Peyer's patch (tissue), 4 donors: ENCODE data around the gene GXYLT2. TPM values are rescaled to one million over a fixed set of nuclear protein-coding genes. Genes with fewer than 3 reads are reported as not detected.

Experiments
- DNase-seq, 3 donors: peaks; one replicate each; pipeline ENCODE4 v3.0.0-alpha.2; 2017 to 2019
- H3K27ac ChIP-seq, 4 donors: fragments of 200-600 bp; sonication (generic); one replicate each; pipeline ENCODE4 v1.5.1; 2016 to 2019
- H3K27me3 ChIP-seq, 2 donors: fragments of 200-600 bp; sonication (generic); one replicate each; pipeline ENCODE4 v1.5.1; 2019
- H3K36me3 ChIP-seq, 3 donors: fragments of 200-600 bp; sonication (generic); one replicate each; pipeline ENCODE4 v1.5.1; 2016 to 2019
- H3K4me1 ChIP-seq, 4 donors: fragments of 200-600 bp; sonication (generic); one replicate each; pipeline ENCODE4 v1.5.1; 2016 to 2019
- H3K4me3 ChIP-seq, 4 donors: fragments of 200-600 bp; sonication (generic); 1 replicate in 3 of 4; 2 replicates in 1 of 4; pipeline ENCODE4 v1.5.1; 2016 to 2019; ENCODE audit warnings: mild to moderate bottlenecking in 1 of 4
- H3K9me3 ChIP-seq, 4 donors: fragments of 200-600 bp; sonication (generic); one replicate each; pipeline ENCODE4 v1.5.1; 2016 to 2019; ENCODE audit warnings: mild to moderate bottlenecking in 1 of 4
- POLR2A ChIP-seq, 2 donors: fragments of 450-650 bp; IDR thresholded peaks; one replicate each; pipeline ENCODE4 v1.5.1; 2017; ENCODE audit warnings: antibody characterized with exemption in 2 of 2, mild to moderate bottlenecking in 2 of 2, moderate library complexity in 2 of 2
- total RNA-seq, 4 donors: library from RNA; depleted of rRNA; stranded (reverse); fragments of >200 nt; gene quantifications; one replicate each; pipeline ENCODE4 v1.1.0, GENCODE V29; 2016
- TF ChIP-seq, protein P1 (sequence below), 6 experiments: fragments of 450-650 bp in 4 of 6; fragments of 200-600 bp in 2 of 6; sonication (generic) in 1 of 6; IDR thresholded peaks; one replicate each; pipeline ENCODE4 v1.5.1; 2017 to 2019; ENCODE audit warnings: antibody characterized with exemption in 6 of 6, mild to moderate bottlenecking in 3 of 6, moderate library complexity in 1 of 6

GXYLT2 gene
- 10 to 100 TPM in 1 of 4 donors, 1 to 10 TPM in 3; 1.1 to 38.0 (median 1.4) TPM for total RNA-seq

DNA sequence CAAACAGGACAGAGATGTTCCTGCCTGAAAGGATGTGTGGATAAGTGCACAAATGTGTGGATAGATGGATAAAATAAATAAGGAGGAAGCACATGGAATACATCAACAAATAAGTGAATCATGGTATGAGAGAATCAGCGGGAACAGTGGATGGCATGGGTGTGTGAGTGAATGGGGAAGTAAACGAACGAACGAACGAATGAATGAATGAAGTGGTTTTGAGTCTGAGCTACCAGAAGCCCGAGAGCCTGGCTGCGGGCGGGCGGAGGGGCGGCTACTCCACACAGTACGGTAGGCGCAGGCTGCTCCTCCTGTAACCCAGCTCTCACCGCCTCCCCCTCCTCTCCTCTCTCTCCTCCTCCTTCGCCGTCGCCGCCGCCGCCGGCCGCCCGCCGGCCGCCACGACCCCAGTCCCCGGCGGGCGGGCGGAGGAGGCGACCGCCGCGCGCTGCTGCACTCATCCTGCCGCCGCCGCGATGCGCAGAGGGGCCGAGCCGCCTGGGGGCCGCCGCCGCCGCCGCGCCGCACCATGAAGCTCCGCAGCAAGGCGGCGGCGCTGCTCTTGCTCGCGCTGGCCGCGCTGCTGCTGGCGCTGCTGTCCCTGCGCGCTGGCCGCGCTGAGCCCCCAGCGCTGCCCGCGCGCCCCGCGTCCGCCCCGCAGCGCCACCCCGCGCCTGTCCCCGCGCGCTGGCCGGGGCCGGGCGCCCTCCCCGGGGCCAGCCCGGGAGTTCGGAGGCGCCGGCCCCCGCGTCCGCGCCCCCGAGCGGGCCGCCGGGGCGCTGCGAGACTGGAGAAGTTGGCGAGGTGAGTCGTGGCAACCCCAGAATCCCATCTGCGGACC, at the start of gene GXYLT2:
TSS of gene GXYLT2 (plus strand) at position 342 of the 841 bp plus-strand sequence. CDS start at position 530, 188 bp downstream.
- Histone ChIP-seq H3K4me1 (peaks cover 0 to 13% (median 0%) of the 10 kb centered on the region in 4 donors), H3K9me3 (no peaks in the 10 kb centered on the region), H3K36me3 (no peaks in the 10 kb centered on the region), H3K4me3 (peak within 1 kb of the TSS; percentile 27 to 53 (median 42)), H3K27me3 (no peaks in the 10 kb centered on the region), H3K27ac (peak within 1 kb of the TSS in 3 of 4 donors; percentile 5 to 49 (median 45))
- no peak for TF ChIP-seq POLR2A (IDR thresholded peaks at IDR 0.05)
- TF ChIP-seq, protein P1, sequence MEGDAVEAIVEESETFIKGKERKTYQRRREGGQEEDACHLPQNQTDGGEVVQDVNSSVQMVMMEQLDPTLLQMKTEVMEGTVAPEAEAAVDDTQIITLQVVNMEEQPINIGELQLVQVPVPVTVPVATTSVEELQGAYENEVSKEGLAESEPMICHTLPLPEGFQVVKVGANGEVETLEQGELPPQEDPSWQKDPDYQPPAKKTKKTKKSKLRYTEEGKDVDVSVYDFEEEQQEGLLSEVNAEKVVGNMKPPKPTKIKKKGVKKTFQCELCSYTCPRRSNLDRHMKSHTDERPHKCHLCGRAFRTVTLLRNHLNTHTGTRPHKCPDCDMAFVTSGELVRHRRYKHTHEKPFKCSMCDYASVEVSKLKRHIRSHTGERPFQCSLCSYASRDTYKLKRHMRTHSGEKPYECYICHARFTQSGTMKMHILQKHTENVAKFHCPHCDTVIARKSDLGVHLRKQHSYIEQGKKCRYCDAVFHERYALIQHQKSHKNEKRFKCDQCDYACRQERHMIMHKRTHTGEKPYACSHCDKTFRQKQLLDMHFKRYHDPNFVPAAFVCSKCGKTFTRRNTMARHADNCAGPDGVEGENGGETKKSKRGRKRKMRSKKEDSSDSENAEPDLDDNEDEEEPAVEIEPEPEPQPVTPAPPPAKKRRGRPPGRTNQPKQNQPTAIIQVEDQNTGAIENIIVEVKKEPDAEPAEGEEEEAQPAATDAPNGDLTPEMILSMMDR (IDR thresholded peaks at IDR 0.05) = peak in 2 of 6 experiments; percentile 5 to 14
- peak; percentile 18 to 55 (median 53) for DNase-seq

DNA sequence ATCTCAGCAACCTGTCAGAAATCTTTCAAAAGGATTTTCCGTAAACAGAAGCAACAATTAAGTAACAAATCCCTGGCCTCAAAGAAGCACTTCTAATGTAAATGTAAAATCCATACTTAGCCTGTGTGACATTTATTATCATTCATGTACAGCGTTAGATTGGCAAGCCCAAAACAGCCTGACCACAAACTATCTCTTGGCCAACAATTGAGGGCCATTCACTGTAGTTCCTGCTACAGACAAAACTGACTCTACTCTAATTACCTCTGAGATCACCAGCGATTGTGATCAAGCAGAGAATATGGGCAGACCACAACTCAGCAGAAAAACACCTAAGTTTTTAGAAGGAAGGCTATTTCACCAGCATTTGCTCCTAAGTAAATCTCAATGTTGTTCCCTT, 48.8 kb upstream of the GXYLT2 start:
- no peaks in the 10 kb centered on the region for H3K27me3 ChIP-seq

GRCh38 chr3:72844436-72844993, 43.3 kb upstream of the GXYLT2 start:
- H3K4me3 ChIP-seq = no peak overlapping the region
- no peak for TF ChIP-seq POLR2A (IDR thresholded peaks at IDR 0.05)
- TF ChIP-seq, protein P1 (IDR thresholded peaks at IDR 0.05) = no peak
- DNase-seq = no peak
- H3K4me1 ChIP-seq = peaks cover 0 to 33% (median 7%) of the 10 kb centered on the region in 4 donors
- no peaks in the 10 kb centered on the region for H3K9me3 ChIP-seq
- H3K27ac ChIP-seq = no peak overlapping the region
- H3K36me3 ChIP-seq = peaks cover 0 to 31% (median 0%) of the 10 kb centered on the region in 3 donors
- H3K27me3 ChIP-seq = no peaks in the 10 kb centered on the region

More for the DNA sequence above, 48.8 kb upstream of the GXYLT2 start:
- Histone ChIP-seq H3K9me3 (no peaks in the 10 kb centered on the region), H3K4me1 (no peaks in the 10 kb centered on the region), H3K4me3 (no peak overlapping the region), H3K36me3 (peaks cover 0 to 70% (median 0%) of the 10 kb centered on the region in 3 donors), H3K27ac (no peak overlapping the region)
- TF ChIP-seq, protein P1 (IDR thresholded peaks at IDR 0.05) = no peak
- no peak for TF ChIP-seq POLR2A (IDR thresholded peaks at IDR 0.05)
- DNase-seq = no peak

- DNase-seq = peak in 1 of 3 donors; percentile 48
- no peaks in the 10 kb centered on the region for H3K27me3 ChIP-seq
- no peak overlapping the region for H3K4me3 ChIP-seq
- H3K9me3 ChIP-seq = no peaks in the 10 kb centered on the region
- peaks cover 0 to 33% (median 7%) of the 10 kb centered on the region in 4 donors for H3K4me1 ChIP-seq
- no peak for TF ChIP-seq POLR2A (IDR thresholded peaks at IDR 0.05)
- TF ChIP-seq, protein P1 (IDR thresholded peaks at IDR 0.05) = no peak
- H3K36me3 ChIP-seq = peaks cover 0 to 15% (median 0%) of the 10 kb centered on the region in 3 donors
- H3K27ac ChIP-seq = no peak overlapping the region
Measured at GRCh38 chr3:72846166-72846565, 41.7 kb upstream of the GXYLT2 start.

DNA sequence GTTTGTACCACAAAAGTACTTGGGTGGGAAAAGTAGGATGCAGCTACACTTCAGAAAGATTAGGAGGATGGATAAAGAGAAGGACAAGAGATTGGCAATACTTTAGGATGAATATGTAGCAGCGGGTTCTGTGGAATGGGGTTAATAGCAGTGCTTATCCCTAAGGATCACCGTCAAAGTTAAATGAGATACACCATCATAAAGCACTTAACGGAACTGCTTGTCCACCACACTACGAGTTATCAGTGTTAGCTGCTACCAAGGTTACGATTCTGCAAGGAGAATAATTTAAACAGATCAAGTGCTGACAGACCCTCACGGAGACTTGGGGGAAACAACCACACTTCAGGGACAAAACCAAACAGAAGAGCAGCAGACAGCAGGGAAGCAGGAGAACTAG, 40.6 kb upstream of the GXYLT2 start:
- Histone ChIP-seq H3K4me3 (peak overlapping the region; percentile 70 to 73 (median 72)), H3K9me3 (no peaks in the 10 kb centered on the region), H3K27me3 (no peaks in the 10 kb centered on the region), H3K27ac (peak overlapping the region in 2 of 4 donors; percentile 70 to 81), H3K36me3 (peaks cover 0 to 5% (median 0%) of the 10 kb centered on the region in 3 donors), H3K4me1 (peaks cover 0 to 33% (median 7%) of the 10 kb centered on the region in 4 donors)
- TF ChIP-seq, protein P1 (IDR thresholded peaks at IDR 0.05) = peak in 1 of 6 experiments; percentile 6
- TF ChIP-seq POLR2A (IDR thresholded peaks at IDR 0.05) = no peak
- no peak for DNase-seq
